ENCODE results near the gene CHCHD6.

- TF ChIP-seq GATA3 (IDR thresholded peaks at IDR 0.05; ENCODE audit: low read depth, low read length) (no peak), GATA2 (IDR thresholded peaks at IDR 0.05; ENCODE audit: low read depth, low read length) (no peak)
These were observed 35.3 kb upstream of the CHCHD6 start for GRCh38 chr3:126668450-126669401.
